ENCODE data around the gene CEACAM3. TPM values are rescaled to one million over a fixed set of nuclear protein-coding genes. Genes with fewer than 3 reads are reported as not detected.
A peak's percentile ranks its signal among the peaks of the same experiment; 100 is the strongest.

Gene CEACAM3
- total RNA-seq, 2 experiments from 2014 or later = not detected

DNA sequence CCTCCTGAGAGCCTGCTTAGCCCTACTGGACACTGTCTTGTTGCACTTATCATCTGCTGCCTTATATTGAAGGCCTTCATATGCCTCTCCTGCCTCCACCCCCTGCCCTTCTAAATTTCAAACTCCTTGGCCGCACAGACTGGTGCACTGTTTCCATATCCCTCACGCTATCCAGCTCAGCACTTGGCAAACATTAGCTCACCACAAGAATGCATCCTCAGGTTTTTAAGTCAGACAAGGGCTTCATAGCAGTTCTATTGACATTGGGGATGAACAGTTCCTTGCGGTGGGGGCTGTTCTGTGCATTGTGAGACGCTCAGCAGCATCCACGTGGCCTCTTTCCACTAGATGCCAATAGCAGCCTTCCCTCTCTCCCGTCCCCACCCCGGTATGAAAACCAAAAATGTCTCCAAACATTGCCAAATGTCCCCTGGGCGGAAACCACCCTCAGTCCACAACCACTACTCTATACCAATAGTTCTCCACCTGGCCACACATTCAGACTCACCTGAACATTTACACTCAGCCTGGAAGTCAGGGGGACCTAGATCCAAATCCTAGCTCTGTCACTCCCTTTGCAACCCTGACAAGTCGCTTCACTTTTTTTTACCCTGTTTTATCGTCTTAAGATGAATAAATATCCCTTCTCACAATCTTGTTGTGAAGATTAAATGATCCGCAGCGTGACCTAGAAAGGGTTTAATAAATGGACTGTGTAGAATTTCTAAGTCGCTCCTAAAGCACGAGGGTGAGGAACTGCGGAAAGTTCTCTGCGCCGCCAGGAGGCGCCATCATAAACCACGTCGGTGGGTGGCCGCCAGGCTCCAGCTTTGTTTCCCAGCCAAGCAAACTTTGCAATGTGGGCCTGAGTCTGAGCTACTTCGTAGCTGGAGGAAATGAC is 3.6 kb upstream of the CEACAM3 start:
- Mint-ChIP-seq H3K4me3 (no peak overlapping the region), H3K9me3 (no peaks in the 10 kb centered on the region), H3K27ac (no peak overlapping the region), H3K27me3 (peaks cover 41% of the 10 kb centered on the region), H3K4me1 (ENCODE audit: low read depth) (no peaks in the 10 kb centered on the region), H3K36me3 (ENCODE audit: low read depth) (no peaks in the 10 kb centered on the region)
- ChIA-PET CTCF (interaction anchor here (0.8 to 3.1 kb wide), 14 partner anchors 9 to 165 kb away, joined by 3 to 22 read pairs (median 5); partner anchors contain the start of gene RABAC1), POLR2A (interaction anchor here (1.0 kb wide), 2 partner anchors 28 to 67 kb away, joined by 3 to 6 read pairs; no protein-coding TSS in a partner anchor)
- ATAC-seq (ENCODE audit: poor library complexity) (peak; percentile 49), DNase-seq (peak; percentile 20 to 76 (median 40))
- Histone ChIP-seq H3K4me3 (ENCODE audit: low read length) (no peak overlapping the region), H3K27me3 (ENCODE audit: control insufficient read depth in 1 of 2, insufficient read depth in 2 of 2, low read length in 2 of 2) (peaks cover 18 to 19% of the 10 kb centered on the region in 2 experiments), H3K9me3 (ENCODE audit: control insufficient read depth in 1 of 2, insufficient read depth in 1 of 2, low read length in 2 of 2) (no peaks in the 10 kb centered on the region), H3K4me1 (ENCODE audit: insufficient read depth, low read length) (no peaks in the 10 kb centered on the region), H3K27ac (ENCODE audit: low read depth in 1 of 2, low read length in 2 of 2) (no peak overlapping the region), H3K36me3 (ENCODE audit: insufficient read depth, low read length) (no peaks in the 10 kb centered on the region)
- TF ChIP-seq, protein P1, sequence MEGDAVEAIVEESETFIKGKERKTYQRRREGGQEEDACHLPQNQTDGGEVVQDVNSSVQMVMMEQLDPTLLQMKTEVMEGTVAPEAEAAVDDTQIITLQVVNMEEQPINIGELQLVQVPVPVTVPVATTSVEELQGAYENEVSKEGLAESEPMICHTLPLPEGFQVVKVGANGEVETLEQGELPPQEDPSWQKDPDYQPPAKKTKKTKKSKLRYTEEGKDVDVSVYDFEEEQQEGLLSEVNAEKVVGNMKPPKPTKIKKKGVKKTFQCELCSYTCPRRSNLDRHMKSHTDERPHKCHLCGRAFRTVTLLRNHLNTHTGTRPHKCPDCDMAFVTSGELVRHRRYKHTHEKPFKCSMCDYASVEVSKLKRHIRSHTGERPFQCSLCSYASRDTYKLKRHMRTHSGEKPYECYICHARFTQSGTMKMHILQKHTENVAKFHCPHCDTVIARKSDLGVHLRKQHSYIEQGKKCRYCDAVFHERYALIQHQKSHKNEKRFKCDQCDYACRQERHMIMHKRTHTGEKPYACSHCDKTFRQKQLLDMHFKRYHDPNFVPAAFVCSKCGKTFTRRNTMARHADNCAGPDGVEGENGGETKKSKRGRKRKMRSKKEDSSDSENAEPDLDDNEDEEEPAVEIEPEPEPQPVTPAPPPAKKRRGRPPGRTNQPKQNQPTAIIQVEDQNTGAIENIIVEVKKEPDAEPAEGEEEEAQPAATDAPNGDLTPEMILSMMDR (IDR thresholded peaks at IDR 0.05) = peak; percentile 69
- intact Hi-C loops (cut with DNase I, micrococcal nuclease) = loop anchor here (1.0 to 5.0 kb wide), 3 partner anchors 29 to 160 kb away; no protein-coding TSS in a partner anchor

DNA sequence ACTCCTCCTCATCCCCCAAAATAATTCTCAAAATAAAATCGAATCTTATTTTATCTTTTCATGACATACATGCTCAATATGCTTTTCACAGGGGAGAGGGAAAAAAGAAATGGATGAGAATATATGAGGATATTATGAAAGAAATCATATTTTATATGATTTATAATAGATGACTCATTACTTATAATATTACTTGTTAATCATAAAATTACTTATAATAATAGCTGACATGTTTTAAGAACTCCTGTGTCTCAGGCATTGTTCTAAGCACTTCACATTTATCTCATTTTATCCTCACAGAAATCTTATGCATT is 3.0 kb upstream of the CEACAM3 start:
- ChIA-PET POLR2A (interaction anchor here (1.0 kb wide), 2 partner anchors 28 to 66 kb away, joined by 3 to 6 read pairs; no protein-coding TSS in a partner anchor), CTCF (interaction anchor here (0.8 to 3.1 kb wide), 10 partner anchors 8 to 165 kb away, joined by 3 to 22 read pairs (median 5); partner anchors contain the start of gene RABAC1)
- Mint-ChIP-seq H3K4me3 (no peak overlapping the region), H3K9me3 (no peaks in the 10 kb centered on the region), H3K4me1 (ENCODE audit: low read depth) (no peaks in the 10 kb centered on the region), H3K36me3 (ENCODE audit: low read depth) (no peaks in the 10 kb centered on the region), H3K27me3 (peaks cover 39% of the 10 kb centered on the region), H3K27ac (no peak overlapping the region)
- intact Hi-C loops (cut with DNase I, micrococcal nuclease) = loop anchor here (1.0 to 5.0 kb wide), 3 partner anchors 28 to 159 kb away; no protein-coding TSS in a partner anchor
- Histone ChIP-seq H3K9me3 (ENCODE audit: control insufficient read depth in 1 of 2, insufficient read depth in 1 of 2, low read length in 2 of 2) (no peaks in the 10 kb centered on the region), H3K27ac (ENCODE audit: low read depth in 1 of 2, low read length in 2 of 2) (no peak overlapping the region), H3K36me3 (ENCODE audit: insufficient read depth, low read length) (no peaks in the 10 kb centered on the region), H3K4me1 (ENCODE audit: insufficient read depth, low read length) (no peaks in the 10 kb centered on the region), H3K27me3 (ENCODE audit: control insufficient read depth in 1 of 2, insufficient read depth in 2 of 2, low read length in 2 of 2) (peaks cover 18 to 19% of the 10 kb centered on the region in 2 experiments), H3K4me3 (ENCODE audit: low read length) (no peak overlapping the region)
- DNase-seq = no peak
- no peak for ATAC-seq (ENCODE audit: poor library complexity)
- TF ChIP-seq, protein P1 (IDR thresholded peaks at IDR 0.05) = no peak

DNA sequence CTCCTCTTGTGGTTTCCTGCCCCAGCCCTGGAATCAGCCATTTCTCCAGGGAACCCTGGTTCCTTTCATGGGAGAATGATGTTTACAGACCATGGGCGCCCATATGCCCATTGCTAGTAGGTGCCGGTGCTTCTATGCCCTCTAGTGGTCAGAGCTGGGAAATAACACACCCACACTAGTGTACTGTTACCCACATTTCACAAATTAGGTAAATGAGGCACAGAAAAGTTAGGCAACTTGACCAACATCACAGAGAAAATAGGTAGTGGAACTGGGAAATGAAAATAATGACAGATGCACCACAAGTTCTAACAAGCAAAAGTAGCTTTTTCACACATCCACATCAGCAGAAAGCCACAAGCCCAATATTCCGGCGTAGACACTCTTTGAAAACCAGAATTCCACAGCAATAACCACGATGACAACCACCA is 1.3 kb upstream of the CEACAM3 start:
- TF ChIP-seq, protein P1 (IDR thresholded peaks at IDR 0.05) = peak; percentile 90
- ATAC-seq (ENCODE audit: poor library complexity) (peak; percentile 98), DNase-seq (peak; percentile 33 to 81 (median 51))
- no peak overlapping the region for H3K4me3 Mint-ChIP-seq
- Histone ChIP-seq H3K9me3 (ENCODE audit: control insufficient read depth in 1 of 2, insufficient read depth in 1 of 2, low read length in 2 of 2) (no peaks in the 10 kb centered on the region), H3K4me1 (ENCODE audit: insufficient read depth, low read length) (no peaks in the 10 kb centered on the region), H3K27me3 (ENCODE audit: control insufficient read depth in 1 of 2, insufficient read depth in 2 of 2, low read length in 2 of 2) (peaks cover 18 to 19% of the 10 kb centered on the region in 2 experiments), H3K27ac (ENCODE audit: low read depth in 1 of 2, low read length in 2 of 2) (no peak overlapping the region), H3K4me3 (ENCODE audit: low read length) (no peak overlapping the region), H3K36me3 (ENCODE audit: insufficient read depth, low read length) (no peaks in the 10 kb centered on the region)
- POLR2A ChIA-PET = interaction anchor here (0.6 to 0.9 kb wide), 3 partner anchors 9 to 605 kb away, joined by 3 read pairs; no protein-coding TSS in a partner anchor
- H3K27me3 Mint-ChIP-seq = peaks cover 34% of the 10 kb centered on the region
- CTCF ChIA-PET = interaction anchor here (0.6 to 3.1 kb wide), 16 partner anchors 9 to 767 kb away, joined by 3 to 22 read pairs (median 4); partner anchors contain the start of gene RABAC1
- no peaks in the 10 kb centered on the region for H3K9me3 Mint-ChIP-seq
- H3K4me1 Mint-ChIP-seq (ENCODE audit: low read depth) = no peaks in the 10 kb centered on the region
- H3K36me3 Mint-ChIP-seq (ENCODE audit: low read depth) = no peaks in the 10 kb centered on the region
- H3K27ac Mint-ChIP-seq = no peak overlapping the region
- intact Hi-C loops (cut with DNase I, micrococcal nuclease) = no loop called here
